Kidney capillary endothelial cell (primary cell): ENCODE results near the gene RBM33.
A peak's percentile ranks its signal among the peaks of the same experiment; 100 is the strongest.

Experiments
- DNase-seq: peaks from one replicate; pipeline ENCODE4 v3.0.0-alpha.2; 2018; ENCODE audit warnings: low spot score

The RBM33 gene

DNA sequence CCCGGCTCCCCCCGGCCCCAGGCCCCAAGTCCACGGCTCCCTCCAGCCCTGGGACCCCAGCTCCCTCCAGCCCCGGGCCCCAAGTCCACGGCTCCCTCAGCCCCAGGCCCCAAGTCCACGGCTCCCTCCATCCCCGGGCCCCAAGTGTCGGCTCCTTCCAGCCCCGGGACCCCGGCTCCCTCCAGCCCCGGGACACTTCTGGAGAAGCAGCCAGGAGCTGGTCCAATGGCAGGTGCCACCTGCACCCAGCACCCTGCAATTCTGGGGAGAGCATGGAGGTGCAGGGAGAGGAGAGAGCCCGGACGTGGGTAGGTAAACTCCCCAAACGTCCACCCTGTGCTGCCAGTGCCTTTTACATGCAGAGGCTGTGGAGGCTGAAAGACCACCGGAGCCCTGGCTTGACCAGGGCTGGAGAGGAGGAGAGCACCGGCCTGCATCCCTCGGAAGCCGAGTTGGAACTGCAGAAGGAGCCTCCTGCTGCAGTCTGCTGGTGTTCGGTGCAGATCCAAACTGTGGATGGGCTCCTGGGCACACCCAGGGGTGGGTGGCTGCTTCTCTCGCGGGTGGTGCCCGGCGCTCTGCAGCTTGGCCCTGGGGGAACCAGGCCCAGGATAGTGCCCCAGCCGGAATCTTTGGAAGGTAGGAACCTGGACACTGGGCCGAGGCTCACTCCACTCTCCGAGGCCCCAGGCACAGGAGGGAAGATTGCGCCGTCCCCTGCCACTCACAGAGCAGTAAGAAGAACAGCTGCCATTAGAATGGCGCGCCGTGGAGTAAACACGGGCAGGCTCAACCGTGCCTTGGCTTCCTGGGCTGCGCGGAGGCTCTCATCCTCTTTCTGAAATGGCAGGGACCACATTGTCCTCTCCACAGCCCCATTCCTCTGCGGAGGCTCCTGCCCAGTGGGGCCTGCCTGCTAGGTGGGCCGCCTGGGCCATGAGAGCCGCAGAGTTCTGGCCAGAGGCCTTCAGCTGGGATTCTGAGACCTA lies 153.1 kb downstream of the RBM33 start:
- no peak for DNase-seq

DNA sequence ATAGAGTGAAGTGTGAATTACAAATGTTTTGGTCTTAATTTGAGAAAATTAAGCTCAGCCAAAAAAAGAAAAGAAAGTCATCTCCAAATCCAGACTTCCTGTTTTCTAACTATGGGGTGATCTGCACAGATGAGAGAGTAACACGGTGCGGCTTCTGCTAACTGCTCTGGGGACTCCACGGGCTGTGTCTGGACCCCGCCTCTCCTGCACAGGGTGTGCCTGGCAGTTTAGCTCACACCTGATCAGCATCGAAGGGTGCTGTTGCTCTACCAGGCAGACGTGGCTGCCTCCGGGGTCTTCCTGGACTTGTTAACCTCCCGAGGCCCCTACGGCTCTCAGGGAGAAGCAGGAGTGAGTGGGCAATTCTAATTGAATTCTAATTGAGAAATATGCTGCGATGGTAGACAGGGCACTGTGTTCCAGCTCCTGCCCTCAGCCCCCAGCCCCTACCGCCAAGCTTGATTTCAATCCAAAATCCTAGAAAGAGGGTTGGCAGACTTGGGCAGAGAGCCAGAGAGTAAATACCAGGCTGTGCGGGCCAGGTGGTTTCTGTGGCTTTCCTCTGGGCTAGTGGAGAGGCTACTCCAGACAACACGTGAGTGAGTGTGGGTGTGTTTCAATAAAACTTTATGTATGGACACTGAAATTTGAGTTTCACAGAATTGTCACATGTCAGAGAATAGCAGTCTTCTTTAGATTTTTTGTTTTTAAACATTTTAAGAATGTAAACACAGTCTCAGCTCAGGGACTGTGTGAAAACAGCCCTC lies 154.4 kb downstream of the RBM33 start:
- DNase-seq, result no peak

DNA sequence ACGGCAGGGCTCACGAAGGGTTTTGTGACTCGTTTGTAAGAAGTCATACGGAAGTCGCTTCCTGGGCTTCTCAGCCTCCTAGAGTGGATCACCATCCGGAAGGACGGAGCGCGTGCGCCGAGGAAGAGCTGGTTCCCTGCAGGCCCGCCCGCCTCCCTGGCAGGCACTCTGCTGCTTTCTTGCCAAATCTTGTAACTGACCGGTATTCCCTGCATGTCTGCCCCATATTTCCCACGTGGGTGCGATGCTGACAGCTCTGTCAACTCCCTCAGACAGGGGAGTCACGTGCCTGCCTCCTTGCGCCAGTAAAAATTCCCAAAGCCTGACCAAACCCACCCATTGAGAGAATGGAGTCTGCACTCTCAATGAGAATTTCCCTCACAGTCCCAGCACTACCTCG lies 155.1 kb downstream of the RBM33 start:
- no peak for DNase-seq

DNA sequence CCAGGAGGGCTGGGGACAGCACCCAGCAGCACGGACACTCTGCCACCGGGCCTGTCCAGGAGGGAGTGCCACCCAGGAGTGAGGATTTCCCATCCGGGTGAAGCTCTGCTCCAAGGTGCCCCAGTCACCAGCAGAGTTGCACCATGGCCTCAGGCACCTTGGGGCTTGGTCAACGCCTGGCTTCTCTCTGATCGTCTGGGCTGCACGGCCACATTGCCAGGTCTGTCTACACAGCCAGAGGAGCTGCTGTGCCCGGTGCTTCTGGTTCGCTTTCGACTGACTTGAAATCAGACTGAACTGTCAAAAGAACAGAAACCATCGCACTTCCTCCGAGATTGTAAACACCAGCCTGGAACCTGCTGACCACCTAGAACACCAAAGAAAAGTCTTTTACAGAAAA lies 155.8 kb downstream of the RBM33 start:
- no peak for DNase-seq

DNA sequence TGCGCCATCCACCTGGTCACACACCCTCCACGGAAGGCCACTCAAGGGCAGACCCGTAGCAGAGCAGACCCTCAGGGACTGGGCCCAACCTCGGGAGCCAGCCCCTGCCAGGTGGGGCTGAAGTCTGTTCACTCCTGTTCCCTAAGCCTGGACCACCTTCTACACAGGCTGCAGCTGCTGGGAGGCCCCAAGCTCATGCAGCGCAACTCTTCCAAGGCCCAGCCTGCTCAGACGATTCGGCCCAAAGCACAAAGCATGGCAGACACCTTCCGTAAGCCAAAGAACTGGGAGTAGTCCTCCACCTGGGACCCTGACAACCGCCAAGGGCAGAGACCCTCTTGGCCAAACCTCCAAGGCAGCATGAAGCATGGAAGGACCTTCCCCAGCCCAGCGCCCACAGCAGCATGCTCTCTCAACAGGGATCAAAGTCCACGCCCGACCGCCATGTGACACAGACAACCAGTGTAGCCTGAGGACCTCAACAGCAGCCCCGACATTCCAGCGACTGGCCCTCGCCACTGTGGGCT lies 156.3 kb downstream of the RBM33 start:
- DNase-seq, result no peak

DNA sequence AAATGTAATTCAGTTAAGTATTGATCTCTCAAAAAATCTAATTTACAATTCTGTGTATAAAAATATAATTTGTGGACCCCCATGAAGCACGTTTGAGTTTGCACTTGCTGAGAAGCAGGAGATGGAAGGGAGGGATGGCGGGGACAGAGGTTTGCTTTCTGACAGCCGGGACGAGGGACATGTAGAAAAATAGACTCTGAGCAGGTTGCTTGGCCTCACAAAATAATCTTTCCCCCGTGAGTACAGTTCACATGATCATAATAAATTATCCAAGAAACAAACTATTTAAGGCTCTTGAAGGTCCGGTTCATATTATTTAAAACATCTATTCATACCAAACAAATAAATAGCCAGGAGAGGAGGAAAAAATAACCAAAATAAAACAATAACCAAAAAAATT lies 157.8 kb downstream of the RBM33 start:
- no peak for DNase-seq

DNA sequence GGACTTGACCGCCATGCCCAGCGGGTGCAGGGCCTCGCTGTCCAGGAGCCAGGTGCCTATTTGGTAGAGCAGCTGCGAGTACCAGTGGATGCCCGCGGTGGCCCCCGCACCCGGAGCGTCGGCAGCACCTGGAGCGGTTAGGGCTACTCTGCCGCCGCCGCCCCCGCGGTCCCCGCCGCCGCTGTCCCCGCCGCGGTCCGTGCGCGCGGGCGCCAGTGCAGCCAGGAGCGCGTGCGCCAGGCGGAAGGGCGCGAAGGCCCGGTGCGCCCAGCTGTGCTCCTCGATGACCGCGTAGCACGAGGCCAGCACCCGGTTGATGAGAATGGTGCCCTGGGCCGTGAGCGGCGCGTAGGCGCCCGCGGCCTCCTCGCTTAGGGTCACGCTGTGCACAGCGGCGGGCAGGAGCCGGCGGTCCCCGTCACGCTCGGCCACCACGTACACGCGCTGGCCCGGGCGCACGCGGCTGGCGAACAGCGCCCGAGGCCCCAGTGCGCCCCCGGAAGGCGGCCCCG lies 158.5 kb downstream of the RBM33 start:
- no peak for DNase-seq

DNA sequence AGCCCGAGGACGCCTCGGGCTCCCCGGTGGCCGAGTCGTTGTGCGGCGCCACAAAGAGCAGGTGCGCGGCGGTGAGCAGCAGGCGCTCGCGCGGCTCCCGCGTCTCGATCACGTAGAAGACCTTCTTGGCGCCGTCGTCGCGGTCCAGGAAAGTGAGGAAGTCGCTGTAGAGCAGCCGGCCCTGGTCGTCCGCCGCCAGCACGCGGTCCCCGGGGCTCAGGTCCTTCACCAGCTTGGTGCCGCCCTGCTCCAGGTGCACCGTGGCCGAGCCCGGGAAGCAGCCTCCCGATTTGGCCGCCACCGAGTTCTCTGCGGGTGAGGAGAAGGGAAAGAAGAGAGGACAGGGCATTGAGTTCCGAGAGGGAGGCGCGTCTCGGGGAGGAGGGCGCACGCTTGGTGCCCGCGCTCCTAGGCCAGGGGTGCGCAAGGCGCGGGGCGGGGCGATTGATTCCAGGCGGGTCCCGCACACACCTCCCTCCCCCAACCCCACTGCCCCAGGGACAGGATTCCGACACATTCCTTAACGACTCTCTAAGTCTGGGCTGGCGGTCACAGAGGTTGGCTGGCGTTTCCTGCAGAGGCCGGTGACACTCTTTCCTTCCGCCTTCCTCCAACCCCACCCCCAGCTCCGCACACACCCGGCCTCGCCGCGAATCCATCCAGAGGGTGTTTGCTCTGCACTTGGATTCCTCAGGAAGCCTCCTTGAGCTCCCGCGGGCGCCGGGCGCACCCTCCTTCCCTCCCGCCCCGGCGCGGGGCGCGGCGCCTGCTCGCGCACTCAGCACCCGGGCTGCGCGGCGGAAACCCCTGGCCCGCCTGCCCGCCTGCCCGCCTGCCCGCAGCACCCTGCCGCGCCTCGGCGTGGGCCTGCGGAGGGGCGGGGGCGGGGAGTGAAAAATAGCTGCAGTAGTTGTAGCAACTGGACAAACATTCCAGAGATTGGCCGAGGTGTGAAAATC lies 159.2 kb downstream of the RBM33 start:
- DNase-seq, result peak; percentile 90

DNA sequence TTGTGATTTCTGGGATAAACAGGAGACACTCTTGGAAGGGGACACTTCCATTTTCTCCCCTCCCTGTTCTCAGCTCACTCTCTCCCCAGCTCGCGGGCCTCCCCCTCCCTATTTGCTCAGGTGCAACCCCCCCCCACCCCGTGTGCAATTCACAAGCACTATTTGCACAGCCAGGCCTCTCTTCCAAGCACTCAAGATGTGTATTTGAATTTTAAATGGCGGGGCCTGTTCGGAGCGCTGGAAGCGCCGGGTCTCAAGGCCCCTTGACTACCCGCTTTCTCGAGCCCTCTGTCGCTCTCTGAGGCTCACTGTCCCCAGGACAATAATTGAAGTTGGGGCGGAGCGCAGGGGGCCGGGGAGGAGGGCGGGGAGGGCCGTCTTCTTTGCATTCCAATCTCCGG lies 160.0 kb downstream of the RBM33 start:
- DNase-seq, result no peak

DNA sequence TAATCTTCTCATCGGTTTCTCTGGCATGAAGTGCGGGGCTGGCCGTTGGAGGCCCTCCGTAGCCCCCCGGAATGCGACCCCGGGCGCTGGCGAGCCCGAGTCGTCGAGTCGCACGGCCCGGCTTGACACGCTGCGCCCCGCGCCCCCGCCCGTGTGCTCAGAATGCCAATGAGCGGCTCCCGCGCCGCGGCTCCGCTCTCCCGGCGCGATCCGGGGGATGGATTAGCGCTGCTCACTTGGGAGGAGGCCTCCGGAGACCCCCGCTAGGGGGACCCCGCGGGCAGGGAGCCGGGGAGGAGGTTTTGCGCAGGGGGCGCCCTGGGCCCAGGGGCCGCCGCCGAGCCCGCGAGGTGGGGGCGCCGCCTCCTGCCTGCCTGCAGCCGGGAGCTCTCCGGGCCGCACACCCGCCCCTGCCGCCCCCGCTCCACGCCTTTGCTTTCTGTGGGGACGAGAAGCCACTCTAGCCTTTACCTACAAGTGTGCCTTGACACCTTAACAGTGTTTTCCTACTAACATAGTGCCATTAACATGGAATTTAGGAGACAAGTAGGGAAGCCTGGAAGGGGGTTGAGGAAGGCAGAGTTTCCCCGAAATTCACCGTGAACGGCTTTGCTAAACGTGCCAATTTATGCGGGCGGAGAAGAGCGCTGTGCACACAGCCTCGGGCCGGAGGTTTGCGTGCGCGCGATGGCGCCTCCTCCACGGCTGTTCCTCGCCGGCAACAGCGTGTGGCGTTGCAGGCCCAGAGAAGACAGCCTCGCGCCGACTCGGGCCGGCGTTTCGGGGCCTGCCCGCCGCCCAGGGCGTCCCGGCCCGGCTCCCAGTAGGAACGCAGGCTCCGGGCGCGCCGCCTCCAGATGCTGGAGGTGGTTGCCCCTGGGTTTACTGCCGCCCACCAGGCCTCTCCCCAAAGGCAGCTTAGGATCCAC lies 160.7 kb downstream of the RBM33 start:
- peak; percentile 67 for DNase-seq

DNA sequence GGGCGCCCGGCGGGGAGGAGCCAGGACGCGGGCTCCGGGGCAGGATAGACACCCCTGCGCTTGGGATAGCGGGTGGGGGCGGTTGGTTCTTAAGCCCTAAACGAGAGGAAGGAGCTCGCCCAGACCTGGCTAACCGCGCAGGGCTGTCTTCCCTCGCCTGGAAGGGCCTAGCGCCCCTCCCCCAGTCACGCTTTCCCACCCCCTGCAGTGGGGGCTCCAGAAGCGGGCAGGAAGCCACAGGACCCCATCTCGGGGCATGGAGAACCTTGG lies 161.3 kb downstream of the RBM33 start:
- no peak for DNase-seq

DNA sequence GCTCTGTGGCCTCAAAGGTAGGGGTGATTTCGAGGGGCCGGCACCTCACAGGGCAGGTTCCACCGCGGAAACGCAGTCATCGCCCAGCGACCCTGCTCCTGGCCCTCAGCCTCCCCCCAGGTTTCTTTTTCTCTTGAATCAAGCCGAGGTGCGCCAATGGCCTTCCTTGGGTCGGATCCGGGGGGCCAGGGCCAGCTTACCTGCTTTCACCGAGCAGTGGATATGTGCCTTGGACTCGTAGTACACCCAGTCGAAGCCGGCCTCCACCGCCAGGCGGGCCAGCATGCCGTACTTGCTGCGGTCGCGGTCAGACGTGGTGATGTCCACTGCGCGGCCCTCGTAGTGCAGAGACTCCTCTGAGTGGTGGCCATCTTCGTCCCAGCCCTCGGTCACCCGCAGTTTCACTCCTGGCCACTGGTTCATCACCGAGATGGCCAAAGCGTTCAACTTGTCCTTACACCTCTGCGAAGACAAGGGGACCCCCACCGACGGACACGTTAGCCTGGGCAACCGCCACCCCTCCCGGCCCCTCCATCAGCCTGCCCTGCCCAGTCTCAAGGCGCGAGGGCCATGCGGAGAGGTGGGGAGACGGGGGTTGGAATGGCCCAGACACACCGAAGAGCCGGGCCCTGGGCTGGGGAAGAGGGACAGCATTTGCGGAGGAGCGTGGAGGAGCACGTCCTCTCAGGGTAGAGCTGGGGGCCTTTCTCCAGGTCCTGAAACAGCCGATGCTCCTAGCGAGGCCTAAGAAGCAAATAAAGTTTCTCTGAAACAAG lies 161.8 kb downstream of the RBM33 start:
- DNase-seq, result no peak

DNA sequence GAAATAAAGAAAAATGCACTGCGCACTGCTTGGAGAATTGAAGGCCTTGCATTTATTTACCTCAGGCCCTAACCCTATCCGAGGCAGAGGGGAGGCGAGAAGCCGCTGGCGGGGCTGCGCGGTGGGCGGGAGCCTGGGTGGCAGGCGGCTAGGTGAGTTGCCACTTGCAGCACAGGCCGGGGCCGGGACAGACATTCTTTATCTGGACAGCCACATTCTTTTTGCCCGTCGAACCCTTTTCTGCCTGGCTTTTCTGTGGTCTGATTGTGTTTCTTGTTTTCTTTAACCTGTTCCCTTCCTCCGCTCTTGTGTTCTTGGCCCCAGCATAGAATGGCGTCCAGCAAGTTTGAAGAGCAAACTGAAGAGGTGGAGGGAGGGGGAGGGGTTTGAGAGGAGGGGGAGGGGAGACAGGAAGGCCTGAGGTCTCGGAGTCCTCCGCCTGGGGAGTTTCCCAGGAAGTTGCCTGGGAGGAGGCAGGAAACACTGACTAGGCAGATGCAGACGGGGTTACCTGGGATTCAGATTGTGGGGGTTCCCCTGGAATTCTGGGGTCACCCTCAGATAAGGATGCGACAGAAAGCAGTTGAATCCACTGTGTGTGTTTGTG lies 162.7 kb downstream of the RBM33 start:
- no peak for DNase-seq

DNA sequence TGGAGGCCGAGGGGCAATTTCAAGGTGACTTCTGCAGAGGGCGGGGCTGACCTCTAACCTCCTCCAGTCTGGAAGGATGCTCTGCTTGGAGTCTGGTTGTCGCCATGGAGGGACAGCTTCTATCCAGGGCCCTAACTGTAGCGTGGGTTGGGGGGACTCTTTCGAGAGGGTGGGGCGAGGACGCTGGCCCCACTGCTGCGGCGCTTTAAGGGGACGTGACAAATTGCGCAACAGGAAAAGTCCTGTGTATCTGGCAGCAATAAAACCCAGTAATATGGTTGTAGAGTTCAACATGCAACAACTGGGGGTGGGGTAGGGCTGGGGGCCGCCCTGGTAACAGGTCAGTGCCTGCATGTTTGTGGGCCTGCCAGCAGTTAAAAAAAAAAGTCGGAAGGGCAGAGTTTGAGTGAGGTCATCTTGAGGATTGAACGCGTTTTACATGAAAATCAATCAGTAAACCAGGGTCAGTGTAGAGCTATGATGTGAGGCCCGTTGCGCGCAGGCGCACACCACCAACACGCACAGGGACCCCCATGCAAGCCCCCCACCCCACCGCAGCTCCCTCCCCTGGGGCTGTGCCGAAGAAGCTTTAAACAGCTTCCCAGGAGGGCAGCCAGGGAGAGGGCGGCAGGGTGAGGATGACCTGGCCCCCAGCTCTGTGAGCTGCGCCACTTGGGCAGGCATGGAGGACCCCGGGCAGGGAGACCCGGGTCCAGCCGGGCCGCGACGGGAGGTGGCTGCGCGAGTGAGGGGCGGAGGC lies 163.5 kb downstream of the RBM33 start:
- DNase-seq, result no peak

DNA sequence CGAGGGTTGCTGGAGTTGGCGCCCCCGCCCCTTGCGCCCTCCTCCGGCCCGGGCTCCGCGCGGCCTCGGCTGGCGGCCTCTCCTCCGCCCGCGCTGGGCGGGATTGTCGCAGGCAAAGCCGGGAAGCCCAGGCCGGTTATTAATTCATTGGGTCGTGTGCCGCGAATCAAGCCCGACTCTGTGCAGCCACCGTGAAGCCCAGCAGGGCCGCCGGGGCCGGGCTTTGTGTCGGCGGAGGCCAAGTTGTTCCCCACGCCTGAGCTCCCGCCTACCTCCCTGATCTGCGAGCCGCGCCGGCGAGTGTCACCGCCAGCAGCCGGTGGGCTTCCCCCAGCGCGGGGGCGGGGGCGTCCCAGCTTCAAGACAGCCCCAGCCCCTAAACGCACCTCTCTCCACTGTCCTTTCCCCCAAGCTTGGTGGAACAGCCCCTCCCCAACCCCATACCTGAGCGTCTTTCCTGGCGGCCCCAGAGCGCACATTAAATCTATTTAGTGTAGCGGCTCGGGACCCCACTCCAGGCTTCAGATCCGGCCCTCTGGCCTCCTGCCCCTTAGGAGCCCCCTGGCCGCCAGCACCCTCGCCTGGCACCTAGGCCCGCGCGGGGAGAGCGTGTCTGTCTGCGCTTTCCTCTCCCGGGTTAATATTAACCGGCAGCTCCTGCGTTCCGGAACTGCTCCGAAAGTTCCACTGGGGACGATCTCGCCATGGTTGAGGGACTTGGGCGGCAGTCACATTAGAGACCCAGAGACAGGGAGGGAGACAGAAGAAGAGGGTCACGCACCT lies 164.3 kb downstream of the RBM33 start:
- no peak for DNase-seq

DNA sequence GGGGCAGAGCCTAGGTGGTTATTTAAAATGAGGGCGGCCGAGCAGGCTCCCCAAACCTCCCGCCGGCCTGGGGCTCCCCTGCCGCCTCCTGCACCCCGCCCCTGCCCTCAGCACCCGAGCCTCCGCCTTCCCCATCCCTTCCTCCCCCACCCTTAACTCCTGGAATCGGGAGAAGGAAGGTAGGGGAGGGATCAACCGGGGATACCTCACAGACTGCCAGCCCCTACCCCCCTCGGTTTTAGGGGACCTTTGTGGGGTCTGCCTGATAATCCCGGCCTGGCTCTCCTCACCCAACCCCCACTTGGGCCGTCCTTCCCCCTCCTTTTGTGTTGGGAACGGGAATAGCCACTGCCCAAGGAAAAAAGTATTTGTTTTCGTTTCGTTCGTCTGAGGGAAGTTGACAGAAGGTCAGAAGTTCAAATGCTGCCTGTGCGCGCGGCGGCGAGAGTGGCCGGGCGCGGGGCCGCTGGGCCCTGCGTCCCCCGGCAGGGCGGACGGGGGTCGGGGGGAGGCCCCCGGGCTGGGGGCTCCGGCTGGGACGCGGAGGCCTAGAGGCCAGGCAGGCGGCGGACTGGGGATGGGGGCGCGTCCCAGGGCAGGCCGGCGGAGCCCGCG lies 165.0 kb downstream of the RBM33 start:
- DNase-seq, result no peak
